Activated naive CD8-positive, alpha-beta T cell treated with anti-CD3 and anti-CD28 coated beads, Interleukin-2, amount 50 U/mL, for 24 hours (primary cell): ENCODE measurements around the gene GRN.
A peak's percentile ranks its signal among the peaks of the same experiment; 100 is the strongest.

Experiments used
- ATAC-seq: fragments of 150-1000 bp; cut with Tn5 transposase; one replicate; pipeline ENCODE4 v1.10.0; 2021
- DNase-seq: peaks from one replicate; pipeline ENCODE4 v3.0.0; 2021
- H3K27ac Mint-ChIP-seq: one replicate; pipeline ENCODE4 v1.8.0; 2021; ENCODE audit warnings: mild to moderate bottlenecking, mixed read lengths
- H3K27me3 Mint-ChIP-seq: one replicate; pipeline ENCODE4 v1.8.0; 2021; ENCODE audit warnings: mixed read lengths
- H3K36me3 Mint-ChIP-seq: one replicate; pipeline ENCODE4 v1.8.0; 2021; ENCODE audit warnings: low read depth, mixed read lengths
- H3K4me1 Mint-ChIP-seq: one replicate; pipeline ENCODE4 v1.8.0; 2021; ENCODE audit warnings: mixed read lengths
- H3K4me3 Mint-ChIP-seq: one replicate; pipeline ENCODE4 v1.8.0; 2021; ENCODE audit warnings: mild to moderate bottlenecking, moderate library complexity, mixed read lengths
- H3K9me3 Mint-ChIP-seq: one replicate; pipeline ENCODE4 v1.8.0; 2021; ENCODE audit warnings: mixed read lengths

Gene GRN

GRCh38 chr17:44344939-44345453, at the start of gene GRN:
Gene GRN, plus strand, starts transcription at chr17:44345302. Its CDS starts 3,863 bp downstream, at chr17:44349165.
- peaks cover 18% of the 10 kb centered on the region for H3K4me1 Mint-ChIP-seq

GRCh38 chr17:44297975-44298374, 47.1 kb upstream of the GRN start:
- Mint-ChIP-seq H3K27ac (no peak overlapping the region), H3K4me3 (no peak overlapping the region), H3K9me3 (no peaks in the 10 kb centered on the region), H3K36me3 (no peaks in the 10 kb centered on the region), H3K27me3 (peaks cover 7% of the 10 kb centered on the region), H3K4me1 (peaks cover 2% of the 10 kb centered on the region)
- DNase-seq (no peak), ATAC-seq (no peak)

More at GRCh38 chr17:44344939-44345453, at the start of gene GRN:
- ATAC-seq: peak; percentile 97
- Mint-ChIP-seq H3K27me3 (peaks cover 11% of the 10 kb centered on the region), H3K4me3 (peak within 1 kb of the TSS; percentile 88), H3K36me3 (no peaks in the 10 kb centered on the region), H3K27ac (peak within 1 kb of the TSS; percentile 94), H3K9me3 (no peaks in the 10 kb centered on the region)
- DNase-seq: peak; percentile 83

- Mint-ChIP-seq H3K4me1 (peaks cover 4% of the 10 kb centered on the region), H3K27me3 (peaks cover 29% of the 10 kb centered on the region), H3K27ac (no peak overlapping the region), H3K36me3 (no peaks in the 10 kb centered on the region), H3K9me3 (no peaks in the 10 kb centered on the region), H3K4me3 (no peak overlapping the region)
- no peak for ATAC-seq
- DNase-seq: no peak
These were observed 40.5 kb upstream of the GRN start for GRCh38 chr17:44304651-44305050.

- peaks cover 4% of the 10 kb centered on the region for H3K4me1 Mint-ChIP-seq
- H3K27me3 Mint-ChIP-seq: peaks cover 28% of the 10 kb centered on the region
- no peak overlapping the region for H3K27ac Mint-ChIP-seq
- no peaks in the 10 kb centered on the region for H3K9me3 Mint-ChIP-seq
- peak overlapping the region; percentile 46 for H3K4me3 Mint-ChIP-seq
- H3K36me3 Mint-ChIP-seq: no peaks in the 10 kb centered on the region
- DNase-seq (no peak), ATAC-seq (peak; percentile 23)
These were observed 37.5 kb upstream of the GRN start for GRCh38 chr17:44307387-44308186.

- DNase-seq (peak; percentile 89), ATAC-seq (peak; percentile 80)
- peaks cover 4% of the 10 kb centered on the region for H3K4me1 Mint-ChIP-seq
- H3K9me3 Mint-ChIP-seq: no peaks in the 10 kb centered on the region
- H3K27me3 Mint-ChIP-seq: peaks cover 36% of the 10 kb centered on the region
- no peak within 1 kb of the TSS for H3K27ac Mint-ChIP-seq
- peak within 1 kb of the TSS; percentile 46 for H3K4me3 Mint-ChIP-seq
- H3K36me3 Mint-ChIP-seq: no peaks in the 10 kb centered on the region
These were observed 36.7 kb upstream of the GRN start, which contains the start of gene RUNDC3A for GRCh38 chr17:44308320-44308818. Gene RUNDC3A, plus strand, starts transcription at chr17:44308601. Its CDS starts 232 bp downstream, at chr17:44308833.

GRCh38 chr17:44308865-44309264, 36.2 kb upstream of the GRN start:
- no peaks in the 10 kb centered on the region for H3K36me3 Mint-ChIP-seq
- ATAC-seq (no peak), DNase-seq (no peak)
- peaks cover 38% of the 10 kb centered on the region for H3K27me3 Mint-ChIP-seq
- H3K27ac Mint-ChIP-seq: no peak overlapping the region
- no peak overlapping the region for H3K4me3 Mint-ChIP-seq
- H3K4me1 Mint-ChIP-seq: peaks cover 4% of the 10 kb centered on the region
- no peaks in the 10 kb centered on the region for H3K9me3 Mint-ChIP-seq

GRCh38 chr17:44309472-44309871, 35.6 kb upstream of the GRN start:
- Mint-ChIP-seq H3K9me3 (no peaks in the 10 kb centered on the region), H3K4me3 (no peak overlapping the region), H3K36me3 (no peaks in the 10 kb centered on the region), H3K27me3 (peaks cover 44% of the 10 kb centered on the region), H3K4me1 (peaks cover 4% of the 10 kb centered on the region), H3K27ac (no peak overlapping the region)
- ATAC-seq (no peak), DNase-seq (no peak)

GRCh38 chr17:44310188-44310587, 34.9 kb upstream of the GRN start:
- DNase-seq (no peak), ATAC-seq (no peak)
- Mint-ChIP-seq H3K36me3 (no peaks in the 10 kb centered on the region), H3K27ac (no peak overlapping the region), H3K27me3 (peaks cover 45% of the 10 kb centered on the region), H3K4me1 (peaks cover 4% of the 10 kb centered on the region), H3K4me3 (no peak overlapping the region), H3K9me3 (no peaks in the 10 kb centered on the region)

GRCh38 chr17:44310609-44311376, 34.3 kb upstream of the GRN start:
- Mint-ChIP-seq H3K4me1 (peaks cover 8% of the 10 kb centered on the region), H3K27me3 (peaks cover 47% of the 10 kb centered on the region), H3K4me3 (no peak overlapping the region), H3K27ac (no peak overlapping the region), H3K9me3 (no peaks in the 10 kb centered on the region), H3K36me3 (no peaks in the 10 kb centered on the region)
- ATAC-seq: no peak
- no peak for DNase-seq

GRCh38 chr17:44311562-44312181, 33.4 kb upstream of the GRN start:
- Mint-ChIP-seq H3K27me3 (peaks cover 49% of the 10 kb centered on the region), H3K36me3 (no peaks in the 10 kb centered on the region), H3K4me1 (peaks cover 14% of the 10 kb centered on the region), H3K4me3 (no peak overlapping the region), H3K9me3 (no peaks in the 10 kb centered on the region), H3K27ac (no peak overlapping the region)
- ATAC-seq: no peak
- no peak for DNase-seq

- peaks cover 49% of the 10 kb centered on the region for H3K27me3 Mint-ChIP-seq
- H3K9me3 Mint-ChIP-seq: no peaks in the 10 kb centered on the region
These were observed 32.6 kb upstream of the GRN start for GRCh38 chr17:44312396-44313104.

GRCh38 chr17:44314031-44314430, 31.1 kb upstream of the GRN start:
- Mint-ChIP-seq H3K4me3 (peak overlapping the region; percentile 32), H3K4me1 (peaks cover 16% of the 10 kb centered on the region), H3K36me3 (no peaks in the 10 kb centered on the region), H3K27me3 (peaks cover 47% of the 10 kb centered on the region), H3K27ac (no peak overlapping the region), H3K9me3 (no peaks in the 10 kb centered on the region)
- no peak for DNase-seq
- no peak for ATAC-seq

More at GRCh38 chr17:44312396-44313104, 32.6 kb upstream of the GRN start:
- peaks cover 18% of the 10 kb centered on the region for H3K4me1 Mint-ChIP-seq
- no peak overlapping the region for H3K27ac Mint-ChIP-seq
- ATAC-seq (no peak), DNase-seq (no peak)
- H3K4me3 Mint-ChIP-seq: no peak overlapping the region
- no peaks in the 10 kb centered on the region for H3K36me3 Mint-ChIP-seq

- ATAC-seq (no peak), DNase-seq (no peak)
- peaks cover 47% of the 10 kb centered on the region for H3K27me3 Mint-ChIP-seq
- H3K9me3 Mint-ChIP-seq: no peaks in the 10 kb centered on the region
- H3K36me3 Mint-ChIP-seq: peaks cover 1% of the 10 kb centered on the region
- no peak overlapping the region for H3K27ac Mint-ChIP-seq
- H3K4me1 Mint-ChIP-seq: peaks cover 15% of the 10 kb centered on the region
- peak overlapping the region; percentile 32 for H3K4me3 Mint-ChIP-seq
These were observed 30.6 kb upstream of the GRN start for GRCh38 chr17:44314524-44314868.
